HCT116 (cell line): ENCODE results near the gene M6PR. TPM values are rescaled to one million over a fixed set of nuclear protein-coding genes. Genes with fewer than 3 reads are reported as not detected.

Source experiments
- ATAC-seq: fragments of 200-7000 bp; cut with Tn5 transposase; 2 replicates; pipeline ENCODE4 v1.9.1; 2020; ENCODE audit warnings: mild to moderate bottlenecking, moderate library complexity
- BruUV-seq: library from RNA; stranded (reverse); fragments of 400-500 nt; replicated peaks from 2 replicates; lab custom pipeline; 2021; lab: Mats Ljungman, UMichigan
- CTCF ChIA-PET: fragments of 300-600 bp; sonication (Branson Sonifier 250); formaldehyde crosslinking; loops from one replicate; lab custom pipeline; 2021; ENCODE audit warnings: antibody characterized with exemption; lab: Charles Lee
- POLR2A ChIA-PET: fragments of 300-600, 350-600 bp; sonication (Branson Sonifier 250); formaldehyde crosslinking; loops from one replicate; lab custom pipeline; 2021; ENCODE audit warnings: antibody characterized with exemption; lab: Charles Lee
- RAD21 ChIA-PET, 2 experiments: fragments of 300-600 bp; sonication (Branson Sonifier 250); formaldehyde crosslinking; loops; one replicate each; lab custom pipeline; 2023; ENCODE audit warnings: low total read pairs in 2 of 2; ENCODE audit not compliant: uncharacterized antibody in 2 of 2, unreplicated experiment in 2 of 2, low non-redundant PET in 1 of 2; lab: Charles Lee
- DNase-seq: peaks from one replicate; pipeline ENCODE4 v3.0.0-alpha.2; 2010; ENCODE audit warnings: low read depth, low spot score
- H2AFZ ChIP-seq: fragments of 200-600 bp; shearing (Covaris generic), sonication (generic); 2 replicates; pipeline ENCODE4 v1.6.1; 2017; ENCODE audit warnings: low read depth, mixed run types, mixed read lengths, antibody characterized with exemption, low read length; ENCODE audit not compliant: poor library complexity, severe bottlenecking
- H3K27ac ChIP-seq: 2 replicates; pipeline ENCODE4 v1.5.1; 2012; ENCODE audit warnings: low read depth, low read length
- H3K27me3 ChIP-seq: fragments of 200-600 bp; sonication (generic); 2 replicates; pipeline ENCODE4 v1.6.1; 2016; ENCODE audit warnings: mixed run types, low read length, mixed read lengths; ENCODE audit not compliant: insufficient read depth
- H3K36me3 ChIP-seq, 2 experiments: fragments of 200-500 bp in 1 of 2; fragments of 200-600 bp in 1 of 2; sonication (Bioruptor generic) in 1 of 2; sonication (generic) in 1 of 2; 2 replicates each; pipeline versions ENCODE4 v1.5.1 to v1.6.1; 2014 to 2016; ENCODE audit warnings: low read length in 2 of 2, inconsistent platforms in 1 of 2, mixed read lengths in 1 of 2, mixed run types in 1 of 2; ENCODE audit not compliant: insufficient read depth in 2 of 2, control insufficient read depth in 1 of 2
- H3K4me1 ChIP-seq, 2 experiments: fragments of 200-600 bp in 1 of 2; sonication (generic) in 1 of 2; 2 replicates each; pipeline versions ENCODE4 v1.5.1 to v1.6.1; 2012 to 2017; ENCODE audit warnings: low read length in 2 of 2, inconsistent platforms in 1 of 2, mild to moderate bottlenecking in 1 of 2, mixed read lengths in 1 of 2, mixed run types in 1 of 2, moderate library complexity in 1 of 2; ENCODE audit not compliant: insufficient read depth in 2 of 2, control insufficient read depth in 1 of 2
- H3K4me2 ChIP-seq: fragments of 200-600 bp; sonication (generic); 2 replicates; pipeline ENCODE4 v1.6.1; 2017; ENCODE audit warnings: mixed run types, low read length, mixed read lengths
- H3K4me3 ChIP-seq, 2 experiments: fragments of 200-600 bp in 1 of 2; sonication (generic) in 1 of 2; replicated peaks in 1 of 2; 2 replicates each; pipeline ENCODE4 v1.5.1; 2011 to 2016; ENCODE audit warnings: low read length in 2 of 2, control low read depth in 1 of 2, low read depth in 1 of 2, mild to moderate bottlenecking in 1 of 2, mixed read lengths in 1 of 2, mixed run types in 1 of 2
- H3K79me2 ChIP-seq: fragments of 200-600 bp; sonication (generic); 2 replicates; pipeline ENCODE4 v1.6.1; 2017; ENCODE audit warnings: mild to moderate bottlenecking, mixed run types, low read length, moderate library complexity, mixed read lengths; ENCODE audit not compliant: insufficient read depth
- H3K9ac ChIP-seq: fragments of 200-600 bp; sonication (generic); 2 replicates; pipeline ENCODE4 v1.6.1; 2016; ENCODE audit warnings: low read length, mixed read lengths
- H3K9me2 ChIP-seq: fragments of 200-600 bp; sonication (generic), shearing (Covaris generic); 2 replicates; pipeline ENCODE4 v1.6.1; 2017; ENCODE audit warnings: mixed run types, mild to moderate bottlenecking, moderate library complexity; ENCODE audit not compliant: insufficient read depth
- H3K9me3 ChIP-seq, 2 experiments: fragments of 200-500 bp in 1 of 2; fragments of 200-600 bp in 1 of 2; sonication (Bioruptor generic) in 1 of 2; sonication (generic) in 1 of 2; 2 replicates each; pipeline ENCODE4 v1.6.1; 2014 to 2017; ENCODE audit warnings: low read length in 2 of 2, mixed read lengths in 2 of 2, inconsistent platforms in 1 of 2, low read depth in 1 of 2, mild to moderate bottlenecking in 1 of 2, mixed run types in 1 of 2, moderate library complexity in 1 of 2; ENCODE audit not compliant: control insufficient read depth in 1 of 2, insufficient read depth in 1 of 2
- H4K20me1 ChIP-seq: fragments of 200-600 bp; sonication (generic), shearing (Covaris generic); 2 replicates; pipeline ENCODE4 v1.6.1; 2017; ENCODE audit warnings: mixed run types, mild to moderate bottlenecking, moderate library complexity; ENCODE audit not compliant: insufficient read depth
- CBX3 ChIP-seq: IDR thresholded peaks from 2 replicates; pipeline ENCODE4 v1.6.1; 2012; ENCODE audit warnings: low read depth
- CEBPB ChIP-seq: IDR thresholded peaks from 2 replicates; pipeline ENCODE4 v1.6.1; 2012; ENCODE audit warnings: low read depth
- EGR1 ChIP-seq: IDR thresholded peaks from 2 replicates; pipeline ENCODE4 v1.6.1; 2012; ENCODE audit warnings: low read depth
- ELF1 ChIP-seq: IDR thresholded peaks from 2 replicates; pipeline ENCODE4 v1.6.1; 2012; ENCODE audit warnings: low read depth, borderline replicate concordance
- EZH2 ChIP-seq: fragments of 200-600 bp; sonication (generic); IDR thresholded peaks from 2 replicates; pipeline ENCODE4 v1.6.1; 2017; ENCODE audit warnings: antibody characterized with exemption, mixed run types
- FOSL1 ChIP-seq: IDR thresholded peaks from 2 replicates; pipeline ENCODE4 v1.6.1; 2012; ENCODE audit warnings: low read depth
- JUND ChIP-seq: IDR thresholded peaks from 2 replicates; pipeline ENCODE4 v1.6.1; 2012
- POLR2A ChIP-seq: IDR thresholded peaks from 2 replicates; pipeline ENCODE4 v1.7.0; 2011; ENCODE audit warnings: borderline replicate concordance; ENCODE audit not compliant: insufficient read depth, insufficient read length; ENCODE audit errors: extremely low read depth
- POLR2AphosphoS5 ChIP-seq: IDR thresholded peaks from 2 replicates; pipeline ENCODE4 v1.6.1; 2011; ENCODE audit warnings: mild to moderate bottlenecking, low read depth, low read length, moderate library complexity
- RAD21 ChIP-seq: IDR thresholded peaks from 2 replicates; pipeline ENCODE4 v1.6.1; 2012; ENCODE audit warnings: low read depth, mild to moderate bottlenecking
- SIN3A ChIP-seq: IDR thresholded peaks from 2 replicates; pipeline ENCODE4 v1.6.1; 2012; ENCODE audit warnings: low read depth
- SP1 ChIP-seq: IDR thresholded peaks from 2 replicates; pipeline ENCODE4 v1.6.1; 2012; ENCODE audit warnings: low read depth
- TCF7L2 ChIP-seq: IDR thresholded peaks from 2 replicates; pipeline ENCODE4 v1.7.0; 2011; ENCODE audit warnings: borderline replicate concordance, inconsistent platforms; ENCODE audit not compliant: insufficient read depth, insufficient read length; ENCODE audit errors: extremely low read depth
- YY1 ChIP-seq: IDR thresholded peaks from 2 replicates; pipeline ENCODE4 v1.6.1; 2011; ENCODE audit warnings: low read length, low read depth, moderate library complexity, mild to moderate bottlenecking; ENCODE audit not compliant: insufficient replicate concordance; ENCODE audit errors: extremely low read depth
- ZFX ChIP-seq: fragments of 450-650 bp; IDR thresholded peaks from 2 replicates; pipeline ENCODE4 v1.6.1; 2017
- intact Hi-C: fragments of 100-400 bp; cut with micrococcal nuclease; formaldehyde crosslinking; loops from 2 replicates; pipeline ENCODE4 v1.10.0; 2022
- total RNA-seq: library from RNA; stranded (reverse); gene quantifications from one replicate; pipeline ENCODE4 v1.2.1, GENCODE V29; 2021; ENCODE audit not compliant: unreplicated experiment
- TF ChIP-seq, protein P1 (sequence below): IDR thresholded peaks from 2 replicates; pipeline ENCODE4 v1.6.1; 2012
- TF ChIP-seq, protein P2 (sequence below): IDR thresholded peaks from 2 replicates; pipeline ENCODE4 v1.6.1; 2012; ENCODE audit warnings: low read depth
- TF ChIP-seq, protein P3 (sequence below): IDR thresholded peaks from 2 replicates; pipeline ENCODE4 v1.6.1; 2011; ENCODE audit warnings: mild to moderate bottlenecking, low read length, moderate library complexity; ENCODE audit not compliant: insufficient replicate concordance; ENCODE audit errors: extremely low read depth

Gene M6PR
- total RNA-seq, 1 experiment from 2014 or later: 142 TPM

DNA sequence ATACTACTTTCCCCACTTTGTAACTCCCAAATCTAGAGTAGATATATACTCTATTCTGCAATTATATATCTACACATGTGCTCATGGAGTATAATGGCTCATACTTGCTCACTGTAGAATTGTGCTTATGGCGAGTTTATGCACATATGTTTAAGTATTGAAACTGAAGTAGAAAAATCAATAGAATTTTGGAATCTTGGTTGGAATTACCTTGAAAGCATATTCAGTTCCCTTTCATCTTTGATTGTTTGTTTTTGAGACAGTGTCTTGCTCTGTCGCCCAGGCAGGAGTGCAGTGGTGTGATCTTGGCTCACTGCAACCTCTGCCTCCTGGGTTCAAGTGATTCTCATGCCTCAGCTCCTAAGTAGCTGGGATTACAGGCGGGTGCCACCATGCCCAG is 44.4 kb upstream of the M6PR start:
- no peak overlapping the region for H3K9ac ChIP-seq
- H3K4me1 ChIP-seq: 0 out of 4 replicates have a peak, but pooled peaks cover 0 to 4% of the 10 kb centered on the region in 2 experiments
- no peak overlapping the region for H3K27ac ChIP-seq
- intact Hi-C loops: no loop called here
- POLR2A ChIA-PET: no interaction called here
- no peaks in the 10 kb centered on the region for H3K27me3 ChIP-seq
- BruUV-seq: no TSS peak
- H4K20me1 ChIP-seq: no peaks in the 10 kb centered on the region
- no peaks in the 10 kb centered on the region for H3K36me3 ChIP-seq
- CTCF ChIA-PET: no interaction called here
- no peak overlapping the region for H2AFZ ChIP-seq
- DNase-seq (no peak), ATAC-seq (no peak)
- RAD21 ChIA-PET: no interaction called here
- TF ChIP-seq SP1 (no peak), YY1 (no peak), FOSL1 (no peak), RAD21 (no peak), ZFX (no peak), POLR2AphosphoS5 (no peak), SIN3A (no peak), EZH2 (no peak), CBX3 (no peak), EGR1 (no peak), TCF7L2 (no peak), CEBPB (no peak), POLR2A (no peak), JUND (no peak), ELF1 (no peak)
- TF ChIP-seq, protein P1, sequence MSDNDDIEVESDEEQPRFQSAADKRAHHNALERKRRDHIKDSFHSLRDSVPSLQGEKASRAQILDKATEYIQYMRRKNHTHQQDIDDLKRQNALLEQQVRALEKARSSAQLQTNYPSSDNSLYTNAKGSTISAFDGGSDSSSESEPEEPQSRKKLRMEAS: no peak
- TF ChIP-seq, protein P2, sequence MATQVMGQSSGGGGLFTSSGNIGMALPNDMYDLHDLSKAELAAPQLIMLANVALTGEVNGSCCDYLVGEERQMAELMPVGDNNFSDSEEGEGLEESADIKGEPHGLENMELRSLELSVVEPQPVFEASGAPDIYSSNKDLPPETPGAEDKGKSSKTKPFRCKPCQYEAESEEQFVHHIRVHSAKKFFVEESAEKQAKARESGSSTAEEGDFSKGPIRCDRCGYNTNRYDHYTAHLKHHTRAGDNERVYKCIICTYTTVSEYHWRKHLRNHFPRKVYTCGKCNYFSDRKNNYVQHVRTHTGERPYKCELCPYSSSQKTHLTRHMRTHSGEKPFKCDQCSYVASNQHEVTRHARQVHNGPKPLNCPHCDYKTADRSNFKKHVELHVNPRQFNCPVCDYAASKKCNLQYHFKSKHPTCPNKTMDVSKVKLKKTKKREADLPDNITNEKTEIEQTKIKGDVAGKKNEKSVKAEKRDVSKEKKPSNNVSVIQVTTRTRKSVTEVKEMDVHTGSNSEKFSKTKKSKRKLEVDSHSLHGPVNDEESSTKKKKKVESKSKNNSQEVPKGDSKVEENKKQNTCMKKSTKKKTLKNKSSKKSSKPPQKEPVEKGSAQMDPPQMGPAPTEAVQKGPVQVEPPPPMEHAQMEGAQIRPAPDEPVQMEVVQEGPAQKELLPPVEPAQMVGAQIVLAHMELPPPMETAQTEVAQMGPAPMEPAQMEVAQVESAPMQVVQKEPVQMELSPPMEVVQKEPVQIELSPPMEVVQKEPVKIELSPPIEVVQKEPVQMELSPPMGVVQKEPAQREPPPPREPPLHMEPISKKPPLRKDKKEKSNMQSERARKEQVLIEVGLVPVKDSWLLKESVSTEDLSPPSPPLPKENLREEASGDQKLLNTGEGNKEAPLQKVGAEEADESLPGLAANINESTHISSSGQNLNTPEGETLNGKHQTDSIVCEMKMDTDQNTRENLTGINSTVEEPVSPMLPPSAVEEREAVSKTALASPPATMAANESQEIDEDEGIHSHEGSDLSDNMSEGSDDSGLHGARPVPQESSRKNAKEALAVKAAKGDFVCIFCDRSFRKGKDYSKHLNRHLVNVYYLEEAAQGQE: no peak
- TF ChIP-seq, protein P3, sequence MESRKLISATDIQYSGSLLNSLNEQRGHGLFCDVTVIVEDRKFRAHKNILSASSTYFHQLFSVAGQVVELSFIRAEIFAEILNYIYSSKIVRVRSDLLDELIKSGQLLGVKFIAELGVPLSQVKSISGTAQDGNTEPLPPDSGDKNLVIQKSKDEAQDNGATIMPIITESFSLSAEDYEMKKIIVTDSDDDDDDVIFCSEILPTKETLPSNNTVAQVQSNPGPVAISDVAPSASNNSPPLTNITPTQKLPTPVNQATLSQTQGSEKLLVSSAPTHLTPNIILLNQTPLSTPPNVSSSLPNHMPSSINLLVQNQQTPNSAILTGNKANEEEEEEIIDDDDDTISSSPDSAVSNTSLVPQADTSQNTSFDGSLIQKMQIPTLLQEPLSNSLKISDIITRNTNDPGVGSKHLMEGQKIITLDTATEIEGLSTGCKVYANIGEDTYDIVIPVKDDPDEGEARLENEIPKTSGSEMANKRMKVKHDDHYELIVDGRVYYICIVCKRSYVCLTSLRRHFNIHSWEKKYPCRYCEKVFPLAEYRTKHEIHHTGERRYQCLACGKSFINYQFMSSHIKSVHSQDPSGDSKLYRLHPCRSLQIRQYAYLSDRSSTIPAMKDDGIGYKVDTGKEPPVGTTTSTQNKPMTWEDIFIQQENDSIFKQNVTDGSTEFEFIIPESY: no peak
- TF ChIP-seq, all 23 proteins: peak for 0
- Histone ChIP-seq H3K4me3 (no peak overlapping the region), H3K9me2 (no peaks in the 10 kb centered on the region), H3K79me2 (no peaks in the 10 kb centered on the region), H3K9me3 (no peaks in the 10 kb centered on the region), H3K4me2 (no peak overlapping the region)
